HG02852 (cell line): Measurements from ENCODE around the gene IGF2R.

Experiments
- ATAC-seq: cut with Tn5 transposase; IDR thresholded peaks from one replicate; pipeline ENCODE4 v1.9.1; 2021; ENCODE audit warnings: mild to moderate bottlenecking, moderate library complexity; ENCODE audit not compliant: unreplicated experiment

IGF2R gene

GRCh38 chr6:160022793-160023192 lies 53.9 kb downstream of the IGF2R start:
- ATAC-seq: no peak

GRCh38 chr6:160024152-160024551 lies 55.3 kb downstream of the IGF2R start:
- no peak for ATAC-seq

DNA sequence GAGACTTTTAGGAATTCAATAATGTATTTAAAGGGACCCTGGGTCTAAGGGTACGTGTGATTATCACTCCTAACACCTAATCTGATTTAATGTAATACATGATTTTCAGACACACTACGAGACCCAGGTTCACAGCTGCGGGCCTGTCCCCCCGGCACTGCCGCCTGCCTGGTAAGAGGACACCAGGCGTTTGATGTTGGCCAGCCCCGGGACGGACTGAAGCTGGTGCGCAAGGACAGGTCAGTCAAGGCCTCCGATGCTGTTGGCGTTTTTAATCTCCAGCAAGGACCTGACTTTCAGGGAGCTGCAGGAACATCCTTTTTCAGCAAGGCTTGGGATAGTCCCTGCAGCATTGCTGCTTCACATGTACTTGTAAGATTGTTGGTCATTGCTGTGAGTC lies 58.2 kb downstream of the IGF2R start:
- ATAC-seq: no peak

GRCh38 chr6:160027931-160028330 lies 59.0 kb downstream of the IGF2R start:
- no peak for ATAC-seq

- ATAC-seq: no peak
These were observed 59.8 kb downstream of the IGF2R start for GRCh38 chr6:160028487-160029275.

GRCh38 chr6:160029525-160029924 lies 60.6 kb downstream of the IGF2R start:
- ATAC-seq: no peak

- ATAC-seq: no peak
These were observed 61.2 kb downstream of the IGF2R start for GRCh38 chr6:160030103-160030502.

GRCh38 chr6:160031442-160031841 lies 62.6 kb downstream of the IGF2R start:
- no peak for ATAC-seq

DNA sequence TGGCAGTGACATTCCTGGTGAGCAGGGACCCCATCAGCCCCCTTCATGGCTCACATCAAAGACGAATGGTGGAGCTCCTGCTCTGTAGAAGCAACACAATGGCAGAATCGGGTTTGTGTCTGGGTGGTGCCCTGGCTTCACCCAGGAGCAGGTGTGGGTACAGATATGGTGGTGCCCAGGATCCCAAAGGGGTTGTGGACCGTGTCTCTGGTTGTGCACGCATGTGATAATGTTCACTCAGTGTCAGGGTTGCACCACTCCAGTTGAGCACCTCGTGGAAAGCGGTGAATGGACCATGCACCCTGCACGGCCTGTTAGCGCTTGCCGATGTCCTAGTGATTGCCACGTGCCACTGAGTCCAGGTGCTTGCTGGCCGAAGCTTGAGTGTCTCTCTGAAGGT lies 63.0 kb downstream of the IGF2R start:
- ATAC-seq: no peak

DNA sequence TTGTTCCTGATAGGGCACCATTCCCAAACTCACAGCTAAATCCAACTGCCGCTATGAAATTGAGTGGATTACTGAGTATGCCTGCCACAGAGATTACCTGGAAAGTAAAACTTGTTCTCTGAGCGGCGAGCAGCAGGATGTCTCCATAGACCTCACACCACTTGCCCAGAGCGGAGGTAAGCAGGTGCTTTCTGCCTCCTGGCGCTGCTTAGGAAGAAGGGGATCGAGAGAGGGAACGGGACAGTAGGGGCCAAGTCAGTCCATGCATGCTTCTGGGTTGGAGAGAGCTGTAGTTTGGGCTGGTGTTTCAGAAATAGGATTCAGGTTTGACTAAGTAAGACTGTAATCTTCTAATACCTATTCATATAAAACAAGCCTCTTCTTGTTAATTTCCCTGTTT lies 63.7 kb downstream of the IGF2R start:
- no peak for ATAC-seq

DNA sequence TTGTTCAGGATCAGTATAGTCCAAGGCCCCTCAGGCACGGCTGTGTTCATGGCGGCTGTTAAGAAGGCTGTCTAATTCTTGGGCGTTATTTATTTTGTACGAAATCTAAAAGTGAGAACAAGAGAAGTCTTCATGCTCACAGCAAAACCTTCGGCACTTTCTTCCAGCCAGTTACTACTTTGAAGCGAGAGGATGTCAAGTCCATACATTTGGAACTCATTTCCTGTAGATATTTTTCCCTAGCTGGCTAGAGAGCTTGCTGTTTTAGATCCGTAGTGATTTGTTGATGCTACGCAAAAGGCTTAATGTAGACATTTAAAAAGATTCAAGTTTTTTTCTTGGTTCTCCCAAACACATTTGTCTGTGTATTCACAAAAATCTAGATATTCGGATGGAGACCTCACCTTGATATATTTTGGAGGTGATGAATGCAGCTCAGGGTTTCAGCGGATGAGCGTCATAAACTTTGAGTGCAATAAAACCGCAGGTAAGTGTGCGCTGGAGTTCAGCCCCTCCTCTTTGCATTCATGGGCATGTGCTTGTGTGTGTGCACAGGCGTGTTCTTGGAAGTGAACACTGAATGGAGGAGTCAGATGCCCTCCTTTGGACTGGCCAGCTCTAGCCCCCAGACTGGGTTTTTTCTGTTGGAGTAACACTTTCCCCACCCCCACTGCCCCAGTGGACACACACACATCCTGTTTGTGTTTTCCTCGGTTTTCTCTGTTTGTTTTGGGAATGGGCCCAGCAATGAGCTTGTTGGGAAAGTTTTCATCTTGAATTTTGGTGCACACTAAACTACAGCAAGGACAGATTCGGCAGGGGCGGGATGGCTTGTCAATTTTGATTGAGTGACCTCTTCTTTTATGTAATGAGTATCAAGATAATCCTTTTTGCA lies 65.4 kb downstream of the IGF2R start:
- ATAC-seq: no peak

DNA sequence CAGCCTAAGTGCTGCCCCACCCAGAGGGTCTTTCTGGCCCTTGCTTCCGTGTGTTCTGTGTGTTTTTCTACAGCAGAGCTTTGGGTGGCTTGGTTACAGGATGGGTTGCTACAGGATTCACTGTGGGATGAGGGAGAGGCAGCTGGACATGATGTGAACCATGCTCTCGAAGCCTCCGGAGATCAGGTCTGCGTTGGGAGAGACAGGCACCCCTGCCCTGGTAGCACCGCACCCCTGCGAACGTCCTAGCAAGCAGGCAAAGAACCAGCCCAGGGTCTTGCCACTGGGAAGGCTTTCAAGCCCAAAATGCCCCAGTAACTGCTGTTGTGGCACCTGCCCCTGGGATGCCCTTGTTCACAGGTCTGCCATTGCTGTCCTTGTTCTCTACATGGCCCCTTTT lies 66.4 kb downstream of the IGF2R start:
- no peak for ATAC-seq

DNA sequence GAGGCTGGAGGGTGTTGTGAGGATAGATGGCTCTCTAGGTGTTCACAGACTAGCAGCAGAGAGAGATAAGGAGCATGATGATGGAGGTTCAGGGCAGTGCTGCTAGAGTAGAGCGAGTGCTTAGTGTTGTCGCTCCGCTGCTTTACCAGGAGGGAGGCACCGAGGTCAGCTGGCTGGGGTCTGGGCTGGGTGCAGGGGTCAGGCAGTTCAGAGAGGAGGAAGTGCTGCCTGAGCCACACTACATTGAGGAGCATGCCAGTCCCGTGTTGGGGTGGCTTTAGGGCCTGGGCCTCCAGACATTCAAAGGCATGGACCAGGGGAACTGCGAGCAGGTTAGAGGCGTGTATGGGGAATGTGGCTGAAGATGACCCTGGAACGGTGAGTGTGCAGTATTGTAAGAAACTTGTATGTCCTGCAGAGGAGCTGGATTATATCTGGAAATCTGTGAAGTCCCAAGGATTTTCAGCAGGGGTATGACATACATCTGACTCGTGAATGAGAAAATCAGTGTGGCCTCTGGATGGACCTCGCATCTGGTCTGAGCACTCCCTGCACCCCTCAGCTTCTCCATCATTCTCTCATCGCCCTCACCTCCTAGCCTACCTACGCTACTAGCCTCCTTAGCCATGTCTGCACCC lies 66.9 kb downstream of the IGF2R start:
- no peak for ATAC-seq

DNA sequence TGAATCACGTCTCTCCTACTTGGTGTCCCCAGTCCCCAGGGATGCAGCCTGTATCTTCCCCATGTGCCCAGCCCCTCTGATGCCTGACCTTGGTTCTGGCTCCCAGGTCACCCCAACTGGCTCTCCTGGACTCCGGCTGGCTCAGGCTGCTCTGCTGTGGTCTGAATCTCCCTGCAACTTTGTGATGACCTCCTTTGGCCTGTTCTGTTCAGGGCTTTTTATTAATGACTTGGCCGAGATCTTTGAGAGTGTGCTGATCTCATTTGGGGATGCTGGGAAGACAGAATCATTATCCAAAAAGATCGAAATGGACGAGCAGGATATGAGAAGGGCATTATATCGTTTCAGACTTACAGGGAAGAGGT lies 67.4 kb downstream of the IGF2R start:
- ATAC-seq: no peak

GRCh38 chr6:160036790-160037206 lies 67.9 kb downstream of the IGF2R start:
- ATAC-seq: no peak

DNA sequence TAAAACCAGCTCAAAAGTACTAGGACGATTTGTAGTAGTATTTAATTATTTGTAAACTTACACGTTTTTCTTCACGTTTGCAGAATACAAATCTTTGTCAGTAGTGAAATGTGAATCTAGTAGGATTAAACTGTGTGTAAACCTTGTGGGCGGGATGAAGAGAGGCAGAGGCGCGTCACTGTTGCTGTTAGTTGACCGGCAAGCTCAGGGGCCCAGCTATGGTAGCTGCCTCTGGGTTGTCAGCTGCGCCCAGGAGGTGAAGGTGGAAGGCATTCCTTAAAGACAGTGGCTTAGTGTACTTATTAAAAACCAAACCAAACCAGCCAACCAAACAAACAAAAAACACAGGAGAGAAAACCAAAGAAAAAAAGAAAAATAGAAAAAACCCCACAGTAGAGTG lies 69.6 kb downstream of the IGF2R start:
- no peak for ATAC-seq

DNA sequence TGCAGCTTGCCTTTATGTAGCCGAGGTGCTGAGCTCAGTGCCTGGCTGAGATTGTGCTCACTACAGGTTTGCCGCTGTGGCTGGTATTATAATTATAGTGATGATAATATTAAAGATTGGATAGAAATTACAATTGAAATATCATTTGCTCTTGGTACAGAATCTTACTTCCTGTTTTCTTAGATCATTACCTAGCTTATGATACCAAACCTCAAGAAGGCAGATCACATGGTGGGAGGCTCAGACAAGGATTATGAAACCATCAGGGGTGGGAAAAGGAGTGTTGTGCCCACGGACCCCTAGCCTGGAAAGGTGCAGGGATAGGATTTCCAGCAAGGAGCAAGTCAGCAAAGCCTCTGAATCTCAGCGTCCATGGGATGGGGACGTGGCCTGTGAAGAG lies 70.6 kb downstream of the IGF2R start:
- ATAC-seq: no peak

- no peak for ATAC-seq
These were observed 71.2 kb downstream of the IGF2R start for GRCh38 chr6:160040055-160040454.

GRCh38 chr6:160040527-160041264 lies 71.8 kb downstream of the IGF2R start:
- ATAC-seq: no peak

GRCh38 chr6:160041608-160042007 lies 72.7 kb downstream of the IGF2R start:
- no peak for ATAC-seq
